Inferior parietal cortex (tissue), 1 donor: ENCODE data around the gene P2RY8.

Source experiments
- DNase-seq: peaks from one replicate; pipeline ENCODE4 v3.0.0-alpha.2; 2016; ENCODE audit errors: extremely low spot score

The P2RY8 gene

DNA sequence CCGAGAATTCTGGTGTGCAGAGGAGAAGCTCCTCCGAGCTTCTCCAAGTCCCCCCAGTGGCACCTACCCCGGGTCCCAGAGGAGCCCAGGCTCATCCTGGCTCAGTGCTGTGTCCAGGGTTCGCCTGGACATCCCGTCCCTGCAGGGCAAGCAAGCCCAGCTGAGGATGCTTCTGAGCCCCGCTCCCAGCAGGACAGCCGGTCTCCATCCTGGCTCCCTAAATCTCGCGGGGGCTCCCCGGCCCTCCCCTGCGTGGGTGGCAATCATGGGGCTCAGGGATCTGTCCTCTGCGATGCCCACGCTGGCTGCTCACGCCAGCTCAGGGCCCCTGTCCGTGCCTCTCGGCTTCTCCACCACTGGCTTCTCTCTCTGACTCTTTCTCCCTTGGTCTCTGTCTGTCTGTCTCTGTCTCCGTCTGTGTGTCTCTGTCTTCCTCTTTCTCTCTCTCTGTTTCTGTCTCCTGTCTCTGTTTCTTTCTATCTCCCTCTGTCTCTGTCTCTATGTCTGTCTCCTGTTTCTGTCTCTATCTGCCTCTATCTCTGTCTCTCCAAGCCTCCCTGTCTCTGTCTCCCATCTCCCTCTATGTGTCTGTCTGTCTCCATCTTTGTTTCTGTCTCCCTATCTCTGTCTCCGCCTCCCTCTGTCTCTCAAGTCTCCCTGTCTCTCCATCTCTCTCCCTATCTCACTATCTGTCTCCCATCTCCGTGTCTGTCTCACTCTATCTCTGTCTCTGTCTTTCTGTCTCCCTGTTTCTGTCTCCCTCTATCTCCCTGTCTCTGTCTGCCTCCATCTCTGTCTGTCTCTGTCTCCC lies 117.2 kb downstream of the P2RY8 start:
- DNase-seq: no peak

DNA sequence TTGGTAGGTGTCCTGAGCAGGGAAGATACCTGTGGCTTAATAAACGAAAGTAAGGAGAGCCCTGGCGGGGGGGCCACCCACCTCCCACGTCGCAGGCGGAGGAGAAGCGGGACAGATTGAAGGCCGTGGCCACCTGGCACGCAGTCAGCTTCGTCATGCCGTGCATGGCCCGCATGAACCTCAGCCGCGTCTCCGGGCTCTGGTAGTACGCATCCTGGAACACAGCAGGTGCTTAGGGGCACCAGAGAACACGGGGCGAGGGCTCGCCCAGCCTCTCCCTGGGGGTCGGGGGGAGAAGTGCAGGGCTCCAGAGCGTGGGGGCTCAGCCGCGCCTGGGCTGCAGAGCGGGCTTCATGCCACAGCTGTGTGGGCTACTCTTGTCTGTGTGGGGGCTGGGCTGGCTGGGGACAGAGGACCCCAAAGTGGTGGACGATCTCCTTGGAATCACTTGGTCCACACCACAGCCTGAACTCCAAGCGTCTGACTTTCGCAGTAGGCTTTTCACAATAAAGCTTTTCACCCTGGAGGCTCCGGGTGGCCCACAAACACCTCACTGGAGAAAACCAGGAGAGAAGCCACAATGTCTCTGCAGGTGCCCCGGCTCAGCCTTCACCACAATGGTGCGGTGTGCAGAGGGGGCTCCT lies 118.0 kb downstream of the P2RY8 start:
- no peak for DNase-seq

DNA sequence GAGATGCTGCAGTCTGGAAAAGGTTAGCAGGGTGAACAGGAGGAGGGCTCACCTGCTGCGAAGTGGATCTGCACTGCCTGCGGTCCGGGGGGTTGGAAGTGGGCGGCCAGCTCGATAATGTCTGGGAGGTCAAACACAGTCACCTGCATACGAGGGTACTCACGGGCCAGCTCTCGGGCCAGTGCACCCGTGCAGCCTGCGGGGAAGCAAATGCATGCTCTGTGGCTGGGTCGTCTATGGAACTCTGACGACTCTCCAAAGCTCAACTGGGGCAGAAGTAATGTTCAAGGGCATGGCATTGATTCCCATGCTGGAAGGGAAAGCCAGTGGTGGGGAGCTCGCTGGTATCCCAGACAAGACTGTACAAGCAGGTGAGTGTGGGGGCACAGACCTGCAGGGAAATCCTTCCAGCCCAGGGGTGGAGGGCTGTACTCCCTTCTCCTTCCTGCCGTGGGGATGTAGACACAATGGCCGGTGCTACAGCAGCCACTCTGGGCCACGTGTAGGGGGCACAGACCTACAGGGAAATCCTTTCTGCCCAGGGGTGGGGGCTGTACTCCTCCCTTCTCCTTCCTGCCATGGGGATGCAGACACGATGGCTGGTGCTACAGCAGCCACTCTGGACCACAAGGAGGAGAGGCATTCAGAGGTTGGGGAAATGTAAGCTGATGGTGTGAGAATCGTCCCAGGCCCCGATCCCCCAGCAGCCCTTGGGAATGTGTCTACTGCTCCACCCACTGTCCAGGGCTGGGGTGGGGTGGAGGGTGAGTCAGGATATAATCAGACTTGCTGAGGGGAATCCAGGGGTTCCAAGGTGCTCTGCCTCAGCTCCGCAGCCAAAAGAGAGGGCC lies 118.8 kb downstream of the P2RY8 start:
- no peak for DNase-seq

DNA sequence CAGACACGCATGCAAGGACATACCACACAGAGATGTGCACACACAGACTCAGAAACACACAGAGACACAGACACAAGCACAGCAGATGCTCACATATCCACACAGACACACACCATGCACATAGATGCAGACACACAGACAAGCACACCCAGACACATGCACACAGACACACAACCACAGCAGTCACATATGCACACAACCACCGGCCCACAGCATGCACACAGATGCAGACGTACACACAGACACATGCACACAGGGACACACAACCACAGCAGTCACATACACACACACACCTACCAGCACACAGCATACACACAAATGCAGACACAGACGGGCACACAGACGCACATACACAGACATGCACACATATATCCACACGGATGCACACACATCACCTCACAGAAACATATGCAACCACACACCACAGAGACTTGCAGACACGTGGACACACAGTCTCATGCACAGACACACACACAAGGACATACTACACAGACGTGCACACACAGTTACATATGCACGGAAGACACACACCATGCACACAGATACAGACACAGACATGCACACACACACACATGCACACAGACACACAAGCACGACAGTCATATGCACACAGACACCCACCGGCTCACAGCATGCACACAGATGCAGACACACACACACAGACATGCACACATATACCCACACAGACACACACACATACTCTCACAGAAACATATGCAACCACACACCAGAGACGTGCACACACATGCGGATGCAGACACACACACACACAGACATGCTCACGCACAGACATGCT lies 119.8 kb downstream of the P2RY8 start:
- no peak for DNase-seq

DNA sequence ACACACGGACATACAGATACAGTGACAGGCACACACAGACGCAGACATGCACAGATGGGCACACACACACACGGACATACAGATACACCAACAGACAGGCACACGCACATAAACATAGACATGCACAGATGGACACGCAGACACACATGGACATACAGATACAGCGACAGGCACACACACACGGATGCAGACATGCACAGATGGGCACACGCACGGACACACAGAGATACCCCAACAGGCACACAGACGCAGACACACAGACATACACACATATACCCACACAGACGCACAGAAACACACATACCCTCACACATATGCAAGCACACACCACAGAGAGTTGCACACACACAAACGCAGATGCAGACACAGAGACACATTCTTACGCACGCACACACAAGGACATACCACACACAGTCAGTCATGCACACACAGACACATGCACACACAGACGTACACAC lies 120.6 kb downstream of the P2RY8 start:
- no peak for DNase-seq
